ENCODE data around the gene CNTN4. TPM values are rescaled to one million over a fixed set of nuclear protein-coding genes. Genes with fewer than 3 reads are reported as not detected.
"Not testable (repeated sequence)": the region's sequence is repeated elsewhere in the genome, so short reads cannot be mapped to it uniquely, and the experiment has no call there.

CNTN4 gene
- total RNA-seq, 6 experiments from 2014 or later: 1.5 to 3.9 (median 1.7) TPM

DNA sequence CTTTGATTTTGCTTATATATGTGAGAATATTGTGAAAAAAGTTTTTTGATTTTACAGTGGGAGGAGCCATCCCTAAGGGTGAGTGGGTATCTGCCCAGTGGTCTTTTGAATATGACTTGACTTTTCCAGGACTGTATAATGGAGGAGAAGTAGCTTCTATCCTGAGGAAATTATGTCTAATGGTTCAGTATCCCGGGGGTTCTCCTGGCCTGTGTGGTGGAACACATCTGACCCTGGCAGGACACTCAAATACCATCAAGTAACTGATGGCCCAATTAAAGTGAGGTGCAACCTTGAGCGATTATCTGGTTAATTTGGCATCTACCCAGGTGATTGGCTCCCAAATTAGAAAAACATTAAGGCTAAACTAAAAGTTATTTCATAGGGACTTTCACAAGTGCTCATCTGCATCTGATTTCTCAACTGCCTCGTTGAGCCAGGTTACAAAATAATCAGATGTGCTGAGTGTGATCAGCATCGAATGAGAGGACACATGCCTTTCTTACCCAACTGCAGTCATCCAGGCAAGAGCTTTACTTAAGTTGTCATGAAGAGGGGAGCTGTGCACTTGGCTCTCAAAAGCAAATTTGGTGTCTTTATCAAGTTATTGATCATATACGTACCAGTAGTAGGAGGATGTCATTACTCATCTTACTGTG is 810.2 kb downstream of the CNTN4 start:
- no peak overlapping the region for H3K4me3 ChIP-seq
- TF ChIP-seq, protein P1, sequence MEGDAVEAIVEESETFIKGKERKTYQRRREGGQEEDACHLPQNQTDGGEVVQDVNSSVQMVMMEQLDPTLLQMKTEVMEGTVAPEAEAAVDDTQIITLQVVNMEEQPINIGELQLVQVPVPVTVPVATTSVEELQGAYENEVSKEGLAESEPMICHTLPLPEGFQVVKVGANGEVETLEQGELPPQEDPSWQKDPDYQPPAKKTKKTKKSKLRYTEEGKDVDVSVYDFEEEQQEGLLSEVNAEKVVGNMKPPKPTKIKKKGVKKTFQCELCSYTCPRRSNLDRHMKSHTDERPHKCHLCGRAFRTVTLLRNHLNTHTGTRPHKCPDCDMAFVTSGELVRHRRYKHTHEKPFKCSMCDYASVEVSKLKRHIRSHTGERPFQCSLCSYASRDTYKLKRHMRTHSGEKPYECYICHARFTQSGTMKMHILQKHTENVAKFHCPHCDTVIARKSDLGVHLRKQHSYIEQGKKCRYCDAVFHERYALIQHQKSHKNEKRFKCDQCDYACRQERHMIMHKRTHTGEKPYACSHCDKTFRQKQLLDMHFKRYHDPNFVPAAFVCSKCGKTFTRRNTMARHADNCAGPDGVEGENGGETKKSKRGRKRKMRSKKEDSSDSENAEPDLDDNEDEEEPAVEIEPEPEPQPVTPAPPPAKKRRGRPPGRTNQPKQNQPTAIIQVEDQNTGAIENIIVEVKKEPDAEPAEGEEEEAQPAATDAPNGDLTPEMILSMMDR (IDR thresholded peaks at IDR 0.05): no peak
- TF ChIP-seq POLR2A (IDR thresholded peaks at IDR 0.05): no peak
- WGBS (ENCODE audit: insufficient coverage, low coverage, low lambda C conversion rate, missing lambda C conversion rate): 34% methylated on average over 5 of the region's 5 CpGs
- peaks cover 0 to 8% (median 0%) of the 10 kb centered on the region in 4 donors for H3K4me1 ChIP-seq
- DNase-seq (peak in 1 of 3 donors; percentile 57), ATAC-seq (peak; percentile 51 to 91 (median 82))
- H3K36me3 ChIP-seq: no peaks in the 10 kb centered on the region
- no peaks in the 10 kb centered on the region for H3K27me3 ChIP-seq
- intact Hi-C loops (cut with DNase I): no loop called here
- H3K9me3 ChIP-seq: no peaks in the 10 kb centered on the region
- H3K27ac ChIP-seq: peak overlapping the region in 1 of 3 donors; percentile 4

DNA sequence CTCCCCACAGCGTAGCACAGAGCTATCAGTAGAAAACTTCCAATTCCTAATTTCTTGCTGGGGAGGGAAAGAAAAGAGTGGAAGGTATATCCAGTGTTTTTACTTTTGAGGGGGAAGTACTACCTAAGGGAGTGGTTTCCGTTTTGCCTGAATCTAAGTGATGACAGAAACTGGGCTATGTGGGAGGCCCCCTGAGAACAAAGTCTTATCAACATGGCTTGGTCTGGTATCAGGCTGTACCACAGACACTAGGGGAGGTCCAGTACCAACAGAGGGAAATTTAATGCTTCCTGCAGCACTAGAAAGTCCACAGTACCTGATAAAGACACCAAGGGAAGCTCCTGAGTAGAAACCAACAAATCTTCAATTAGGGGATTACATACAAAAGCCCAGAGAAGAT is 812.3 kb downstream of the CNTN4 start:
- no peak for DNase-seq
- Histone ChIP-seq H3K27ac (no peak overlapping the region), H3K27me3 (no peaks in the 10 kb centered on the region), H3K4me1 (peaks cover 0 to 8% (median 0%) of the 10 kb centered on the region in 4 donors), H3K4me3 (no peak overlapping the region), H3K36me3 (no peaks in the 10 kb centered on the region), H3K9me3 (no peaks in the 10 kb centered on the region)
- no peak for ATAC-seq
- no peak for TF ChIP-seq POLR2A (IDR thresholded peaks at IDR 0.05)
- TF ChIP-seq, protein P1 (IDR thresholded peaks at IDR 0.05): no peak
- intact Hi-C loops (cut with DNase I): loop anchor here in 1 of 2 donors (10.0 kb wide), 1 partner anchor 146 kb away; no protein-coding TSS in a partner anchor
- 72% methylated on average over 2 of the region's 2 CpGs for WGBS (ENCODE audit: insufficient coverage, low coverage, low lambda C conversion rate, missing lambda C conversion rate)

DNA sequence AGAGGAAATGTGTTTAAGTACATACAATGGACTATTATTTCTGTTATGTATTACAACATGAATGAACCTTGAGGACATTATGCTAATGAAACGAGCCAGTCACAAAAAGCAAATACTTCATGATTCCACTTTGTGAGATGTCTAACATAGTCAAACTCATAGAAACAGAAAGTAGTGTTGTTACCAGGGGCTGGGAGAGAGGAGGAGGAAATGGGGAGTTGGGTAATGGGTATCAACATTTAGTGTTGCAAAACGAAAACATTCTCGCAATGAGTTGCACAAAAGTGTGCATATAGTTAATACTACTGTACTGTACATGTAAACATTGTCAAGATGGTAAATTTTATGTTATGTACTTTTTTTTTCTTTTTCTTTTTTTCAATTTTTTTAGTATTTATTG is 817.2 kb downstream of the CNTN4 start:
- ATAC-seq (peak in 2 of 4 donors; percentile 74 to 97), DNase-seq (no peak)
- no peaks in the 10 kb centered on the region for H3K9me3 ChIP-seq
- no peak overlapping the region for H3K4me3 ChIP-seq
- H3K36me3 ChIP-seq: no peaks in the 10 kb centered on the region
- intact Hi-C loops (cut with DNase I): loop anchor here in 1 of 2 donors (10.0 kb wide), 1 partner anchor 151 kb away; no protein-coding TSS in a partner anchor
- H3K4me1 ChIP-seq: no peaks in the 10 kb centered on the region
- H3K27me3 ChIP-seq: no peaks in the 10 kb centered on the region
- whole genome bisulfite sequencing (ENCODE audit: insufficient coverage, low coverage, low lambda C conversion rate, missing lambda C conversion rate): 34% methylated on average over 3 of the region's 3 CpGs
- no peak overlapping the region for H3K27ac ChIP-seq
- TF ChIP-seq, protein P1 (IDR thresholded peaks at IDR 0.05): no peak
- no peak for TF ChIP-seq POLR2A (IDR thresholded peaks at IDR 0.05)

DNA sequence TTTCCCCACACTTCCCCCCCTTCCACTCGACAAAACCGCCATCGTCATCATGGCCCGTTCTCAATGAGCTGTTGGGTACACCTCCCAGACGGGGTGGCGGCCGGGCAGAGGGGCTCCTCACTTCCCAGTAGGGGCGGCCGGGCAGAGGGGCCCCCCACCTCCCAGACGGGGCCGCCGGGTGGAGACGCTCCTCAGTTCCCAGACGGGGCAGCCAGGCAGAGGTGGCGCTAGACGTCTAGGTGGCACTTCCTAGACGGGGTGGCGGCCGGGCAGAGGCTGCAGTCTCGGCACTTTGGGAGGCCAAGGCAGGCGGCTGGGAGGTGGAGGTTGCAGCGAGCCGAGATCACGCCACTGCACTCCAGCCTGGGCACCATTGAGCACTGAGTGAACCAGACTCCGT is 818.0 kb downstream of the CNTN4 start:
- H3K27ac ChIP-seq, H3K27me3 ChIP-seq, DNase-seq, H3K4me1 ChIP-seq, H3K9me3 ChIP-seq, ATAC-seq, H3K36me3 ChIP-seq, H3K4me3 ChIP-seq: not testable (repeated sequence)
- WGBS (ENCODE audit: insufficient coverage, low coverage, low lambda C conversion rate, missing lambda C conversion rate): 95% methylated on average over 8 of the region's 25 CpGs
- intact Hi-C loops (cut with DNase I): loop anchor here in 1 of 2 donors (10.0 kb wide), 1 partner anchor 152 kb away; no protein-coding TSS in a partner anchor

DNA sequence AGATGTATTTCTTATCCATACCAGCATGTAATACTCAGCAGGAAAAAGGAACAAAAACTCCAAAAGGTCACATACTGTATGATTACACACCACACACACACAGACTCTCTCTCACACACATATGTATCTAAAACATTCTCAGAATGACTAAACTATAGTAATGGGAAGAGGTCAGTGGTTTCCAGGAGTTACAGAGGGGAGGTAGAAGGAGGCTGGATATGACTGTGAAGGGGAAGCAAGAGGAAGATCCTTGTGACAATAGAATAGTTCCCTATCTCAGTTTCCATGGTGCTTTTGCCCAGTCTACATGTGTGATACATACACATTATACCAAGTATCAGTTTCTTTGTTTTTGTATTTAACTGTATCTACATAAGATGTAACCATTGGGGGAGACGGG is 821.4 kb downstream of the CNTN4 start:
- no peaks in the 10 kb centered on the region for H3K4me1 ChIP-seq
- no peaks in the 10 kb centered on the region for H3K27me3 ChIP-seq
- no peak for TF ChIP-seq POLR2A (IDR thresholded peaks at IDR 0.05)
- TF ChIP-seq, protein P1 (IDR thresholded peaks at IDR 0.05): no peak
- no peaks in the 10 kb centered on the region for H3K36me3 ChIP-seq
- ATAC-seq (no peak), DNase-seq (no peak)
- H3K9me3 ChIP-seq: no peaks in the 10 kb centered on the region
- no peak overlapping the region for H3K4me3 ChIP-seq
- H3K27ac ChIP-seq: no peak overlapping the region
- intact Hi-C loops (cut with DNase I): no loop called here
- 96% methylated on average over 1 of the region's 1 CpG for WGBS (ENCODE audit: insufficient coverage, low coverage, low lambda C conversion rate, missing lambda C conversion rate)

Measured in right lobe of liver (tissue), 6 donors.